VCaP (cell line): ENCODE measurements around the gene DARS1.

Experiments used
- H3K27ac ChIP-seq: fragments of 450-650 bp; 2 replicates; pipeline ENCODE4 v1.5.1; 2017
- CTCF ChIP-seq: fragments of 450-650 bp; conservative IDR thresholded peaks from 2 replicates; pipeline ENCODE4 v1.5.1; 2017; ENCODE audit warnings: mild to moderate bottlenecking, moderate library complexity

DARS1 gene

GRCh38 chr2:135914485-135914884, 70.9 kb downstream of the DARS1 start:
- TF ChIP-seq CTCF, result no peak
- H3K27ac ChIP-seq, result no peak overlapping the region

GRCh38 chr2:135913727-135914365, 71.6 kb downstream of the DARS1 start:
- H3K27ac ChIP-seq, result no peak overlapping the region

GRCh38 chr2:135909976-135910375, 75.5 kb downstream of the DARS1 start:
- no peak for TF ChIP-seq CTCF
- H3K27ac ChIP-seq, result no peak overlapping the region

More at GRCh38 chr2:135913727-135914365, 71.6 kb downstream of the DARS1 start:
- peak; percentile 76 for TF ChIP-seq CTCF

DNA sequence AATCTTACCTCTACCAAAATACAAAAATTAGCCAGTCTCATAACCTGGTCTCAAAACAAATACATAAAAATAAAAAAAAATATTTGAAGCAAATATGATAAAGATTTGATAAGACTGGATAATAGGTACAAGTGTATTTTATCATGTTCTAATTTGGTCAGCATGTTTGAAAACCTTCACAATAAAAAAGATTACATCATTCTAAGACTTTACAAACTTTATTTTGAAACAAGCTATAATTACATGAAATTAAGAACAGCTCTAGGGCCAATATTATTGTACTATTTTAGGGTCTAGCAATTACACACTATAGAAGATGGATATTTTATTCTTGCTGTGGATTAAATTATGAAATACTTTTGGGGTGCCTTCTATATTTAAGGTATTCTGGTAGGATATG, 79.7 kb downstream of the DARS1 start:
- H3K27ac ChIP-seq, result no peak overlapping the region
- no peak for TF ChIP-seq CTCF

DNA sequence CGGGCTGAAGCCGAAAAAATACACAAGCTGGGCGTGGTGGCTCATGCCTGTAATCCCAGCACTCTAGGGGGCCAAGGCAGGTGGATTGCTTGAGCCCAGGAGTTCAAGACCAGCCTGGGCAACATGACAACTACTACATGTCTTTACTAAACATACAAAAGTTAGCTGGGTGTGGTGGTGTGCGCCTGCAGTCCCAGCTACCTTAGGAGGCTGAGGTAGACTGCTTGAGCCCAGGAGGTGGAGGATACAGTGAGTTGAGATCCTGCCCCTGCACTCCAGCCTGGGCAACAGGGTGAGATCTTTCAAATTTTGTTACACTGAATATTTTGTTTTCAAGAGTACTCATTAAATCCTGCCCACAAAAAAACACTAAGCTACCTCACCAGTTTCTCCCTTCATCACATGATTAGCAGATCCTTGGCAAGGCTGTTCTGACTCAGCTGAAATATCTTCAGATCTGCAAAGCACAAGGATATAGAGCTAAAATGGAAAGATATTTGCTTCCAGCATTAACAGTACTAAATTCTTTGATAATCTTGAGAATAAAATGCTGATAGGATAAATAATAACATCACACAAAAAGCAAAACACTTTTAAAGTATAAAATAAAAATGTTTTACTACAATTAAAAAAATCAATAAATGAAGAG, 81.0 kb downstream of the DARS1 start:
- no peak for TF ChIP-seq CTCF
- 0 out of 2 replicates have a peak overlapping the region, but pooled peaks have one; percentile 14 for H3K27ac ChIP-seq

DNA sequence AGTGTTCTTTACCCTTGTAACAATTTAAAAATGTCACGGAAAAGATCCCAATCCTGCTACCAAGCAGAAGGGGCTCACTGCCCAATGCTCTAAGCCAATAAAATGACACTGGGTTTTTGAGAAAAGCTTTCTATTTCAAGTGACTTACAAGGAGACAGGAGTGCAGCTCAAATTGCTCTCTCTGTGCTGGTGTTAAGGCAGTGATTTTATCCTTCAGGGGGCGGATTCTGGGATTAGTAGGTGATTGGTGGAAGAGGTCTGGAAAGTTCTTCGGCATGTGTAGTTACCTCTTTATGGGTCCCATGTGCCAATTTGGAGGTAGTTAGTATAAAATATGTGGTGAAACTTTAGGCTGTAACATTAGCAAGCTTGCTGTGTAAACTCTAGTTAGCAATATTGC, 81.8 kb downstream of the DARS1 start:
- no peak overlapping the region for H3K27ac ChIP-seq
- TF ChIP-seq CTCF, result no peak

DNA sequence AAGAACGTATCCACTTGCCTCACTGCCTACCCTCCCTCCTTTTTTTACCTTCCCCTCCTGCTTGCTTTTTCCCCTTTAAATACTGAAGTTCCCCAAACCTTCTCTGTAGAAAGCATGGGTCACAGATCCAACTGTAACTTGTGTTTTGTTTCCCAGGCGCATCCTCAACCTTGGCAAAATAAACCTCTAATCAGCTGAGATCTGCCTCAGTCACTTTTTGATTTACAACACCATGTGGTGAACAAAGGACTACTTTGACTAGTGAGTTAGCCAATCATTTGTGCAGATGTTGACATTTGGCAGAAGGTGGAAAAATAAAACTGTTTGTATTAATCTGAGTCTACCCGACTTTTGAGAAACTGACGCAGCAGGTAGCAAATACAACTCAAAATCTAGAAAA, 85.9 kb downstream of the DARS1 start:
- TF ChIP-seq CTCF, result no peak
- no peak overlapping the region for H3K27ac ChIP-seq
